H9 (cell line): ENCODE results near the gene CDH20. TPM values are rescaled to one million over a fixed set of nuclear protein-coding genes. Genes with fewer than 3 reads are reported as not detected.

Experiments
- DNase-seq: peaks from one replicate; pipeline ENCODE4 v3.0.0-alpha.2; 2017
- H2AFZ ChIP-seq: one replicate; pipeline ENCODE4 v1.6.1; 2013; ENCODE audit warnings: mild to moderate bottlenecking, low read length, control low read depth, moderate library complexity
- H2AK5ac ChIP-seq: 2 replicates; pipeline ENCODE4 v1.6.1; 2013; ENCODE audit warnings: low read length, control low read depth, mixed read lengths; ENCODE audit not compliant: insufficient read length
- H2BK120ac ChIP-seq: one replicate; pipeline ENCODE4 v1.6.1; 2013; ENCODE audit warnings: low read depth, mild to moderate bottlenecking, low read length, control low read depth, inconsistent platforms; ENCODE audit not compliant: poor library complexity, severe bottlenecking
- H2BK12ac ChIP-seq: 2 replicates; pipeline ENCODE4 v1.6.1; 2013; ENCODE audit warnings: low read length, control low read depth, mixed read lengths, low read depth; ENCODE audit not compliant: insufficient read length
- H2BK15ac ChIP-seq: 2 replicates; pipeline ENCODE4 v1.6.1; 2013; ENCODE audit warnings: low read depth, low read length, control low read depth
- H2BK20ac ChIP-seq: one replicate; pipeline ENCODE4 v1.6.1; 2013; ENCODE audit warnings: low read depth, mild to moderate bottlenecking, low read length, control low read depth, inconsistent platforms; ENCODE audit not compliant: poor library complexity, severe bottlenecking
- H2BK5ac ChIP-seq: 2 replicates; pipeline ENCODE4 v1.6.1; 2013; ENCODE audit warnings: low read length, control low read depth, mixed read lengths; ENCODE audit not compliant: insufficient read length
- H3K14ac ChIP-seq: 2 replicates; pipeline ENCODE4 v1.6.1; 2013; ENCODE audit warnings: low read length, control low read depth; ENCODE audit not compliant: insufficient read depth
- H3K18ac ChIP-seq: 2 replicates; pipeline ENCODE4 v1.6.1; 2013; ENCODE audit warnings: low read depth, mild to moderate bottlenecking, mixed read lengths, low read length, control low read depth; ENCODE audit not compliant: insufficient read length
- H3K23ac ChIP-seq: 2 replicates; pipeline ENCODE4 v1.6.1; 2013; ENCODE audit warnings: low read length, control low read depth, mixed read lengths, low read depth; ENCODE audit not compliant: insufficient read length
- H3K23me2 ChIP-seq: 2 replicates; pipeline ENCODE4 v1.6.1; 2013; ENCODE audit warnings: low read depth, mild to moderate bottlenecking, mixed read lengths, low read length, control low read depth; ENCODE audit not compliant: insufficient read length, poor library complexity, severe bottlenecking
- H3K27ac ChIP-seq: 2 replicates; pipeline ENCODE4 v1.5.1; 2013; ENCODE audit warnings: low read length, control low read depth, mixed read lengths, low read depth; ENCODE audit not compliant: insufficient read length
- H3K27me3 ChIP-seq: 2 replicates; pipeline ENCODE4 v1.6.1; 2013; ENCODE audit warnings: low read length, control low read depth, inconsistent platforms; ENCODE audit not compliant: insufficient read depth
- H3K4ac ChIP-seq: 2 replicates; pipeline ENCODE4 v1.6.1; 2013; ENCODE audit warnings: low read depth, mild to moderate bottlenecking, control low read depth, inconsistent platforms, low read length, moderate library complexity
- H3K4me1 ChIP-seq: 2 replicates; pipeline ENCODE4 v1.6.1; 2013; ENCODE audit warnings: low read length, control low read depth, inconsistent platforms; ENCODE audit not compliant: insufficient read depth
- H3K4me2 ChIP-seq: 2 replicates; pipeline ENCODE4 v1.6.1; 2013; ENCODE audit warnings: low read length, control low read depth, mixed read lengths; ENCODE audit not compliant: insufficient read length, insufficient read depth
- H3K56ac ChIP-seq: 2 replicates; pipeline ENCODE4 v1.6.1; 2013; ENCODE audit warnings: low read depth, mild to moderate bottlenecking, mixed read lengths, low read length, control low read depth; ENCODE audit not compliant: insufficient read length
- H3K79me1 ChIP-seq: 2 replicates; pipeline ENCODE4 v1.6.1; 2013; ENCODE audit warnings: low read depth, mild to moderate bottlenecking, moderate library complexity, low read length, control low read depth, inconsistent platforms; ENCODE audit not compliant: insufficient read depth, poor library complexity, severe bottlenecking
- H3K79me2 ChIP-seq: 2 replicates; pipeline ENCODE4 v1.6.1; 2013; ENCODE audit warnings: low read length, control low read depth, inconsistent platforms; ENCODE audit not compliant: insufficient read depth
- H3K9ac ChIP-seq: 2 replicates; pipeline ENCODE4 v1.6.1; 2013; ENCODE audit warnings: low read length, control low read depth, mixed read lengths; ENCODE audit not compliant: insufficient read length; ENCODE audit errors: extremely low read depth
- H3K9me3 ChIP-seq: one replicate; pipeline ENCODE4 v1.6.1; 2013; ENCODE audit warnings: low read depth, low read length, inconsistent platforms; ENCODE audit not compliant: control insufficient read depth
- H3T11ph ChIP-seq: one replicate; pipeline ENCODE4 v1.6.1; 2013; ENCODE audit warnings: mild to moderate bottlenecking, low read length, control low read depth, inconsistent platforms
- H4K20me1 ChIP-seq: one replicate; pipeline ENCODE4 v1.6.1; 2013; ENCODE audit not compliant: control insufficient read depth, insufficient read length, insufficient read depth
- H4K5ac ChIP-seq: 2 replicates; pipeline ENCODE4 v1.6.1; 2013; ENCODE audit warnings: low read depth, mild to moderate bottlenecking, mixed read lengths, low read length, control low read depth; ENCODE audit not compliant: insufficient read length
- H4K8ac ChIP-seq: replicated peaks from 2 replicates; pipeline ENCODE4 v1.6.1; 2013; ENCODE audit warnings: low read length, control low read depth, mixed read lengths, low read depth; ENCODE audit not compliant: insufficient read length
- H4K91ac ChIP-seq: 2 replicates; pipeline ENCODE4 v1.6.1; 2013; ENCODE audit warnings: low read depth, mild to moderate bottlenecking, moderate library complexity, mixed read lengths, low read length, control low read depth; ENCODE audit not compliant: insufficient read length
- H3K27ac Mint-ChIP-seq, 3 experiments: 2 replicates in 2 of 3; 3 replicates in 1 of 3; pipeline ENCODE4 v1.8.0; 2020 to 2021; ENCODE audit warnings: mixed read lengths in 3 of 3, mild to moderate bottlenecking in 1 of 3, moderate library complexity in 1 of 3
- H3K27me3 Mint-ChIP-seq: 2 replicates; pipeline ENCODE4 v1.8.0; 2021; ENCODE audit warnings: low read depth, mild to moderate bottlenecking, moderate library complexity, mixed read lengths
- H3K36me3 Mint-ChIP-seq, 3 experiments: 2 replicates in 2 of 3; 3 replicates in 1 of 3; pipeline ENCODE4 v1.8.0; 2020 to 2021; ENCODE audit warnings: low read depth in 3 of 3, mixed read lengths in 3 of 3; ENCODE audit not compliant: insufficient read depth in 1 of 3
- H3K4me1 Mint-ChIP-seq, 2 experiments: 2 replicates each; pipeline ENCODE4 v1.8.0; 2020; ENCODE audit warnings: mixed read lengths in 2 of 2
- H3K4me3 Mint-ChIP-seq, 2 experiments: 2 replicates in 1 of 2; 3 replicates in 1 of 2; pipeline ENCODE4 v1.8.0; 2020 to 2021; ENCODE audit warnings: mild to moderate bottlenecking in 2 of 2, mixed read lengths in 2 of 2, moderate library complexity in 1 of 2
- H3K9me3 Mint-ChIP-seq, 2 experiments: 2 replicates in 1 of 2; 3 replicates in 1 of 2; pipeline ENCODE4 v1.8.0; 2020; ENCODE audit warnings: mild to moderate bottlenecking in 2 of 2, mixed read lengths in 2 of 2, moderate library complexity in 1 of 2
- CTCF ChIP-seq: fragments of 200-600 bp; sonication (generic); conservative IDR thresholded peaks from 3 replicates; pipeline ENCODE4 v1.8.0; 2021; ENCODE audit warnings: antibody characterized with exemption, mild to moderate bottlenecking
- WGBS: extraction: QIAGEN DNeasy Blood & Tissue Kit; methylation state at CpG from one replicate; pipeline ENCODE4 v1.1.7; 2013; ENCODE audit warnings: missing lambda C conversion rate, low lambda C conversion rate, mixed read lengths; ENCODE audit not compliant: insufficient read length; ENCODE audit errors: extremely low coverage; 5-methylcytosine and 5-hydroxymethylcytosine counted together
- total RNA-seq: library from RNA; stranded (reverse); gene quantifications from 2 replicates; pipeline ENCODE4 v1.2.1, GENCODE V29; 2021

The CDH20 gene
- total RNA-seq, 1 experiment from 2014 or later, result not detected

GRCh38 chr18:61428266-61428665 is 95.0 kb downstream of the CDH20 start:
- Histone ChIP-seq H3K79me1 (no peaks in the 10 kb centered on the region), H3K23me2 (no peaks in the 10 kb centered on the region), H2AK5ac (no peak overlapping the region), H4K20me1 (no peaks in the 10 kb centered on the region), H3K4ac (no peak overlapping the region), H3K27me3 (no peaks in the 10 kb centered on the region), H3K27ac (no peak overlapping the region), H3K18ac (no peak overlapping the region), H3K14ac (no peak overlapping the region), H2BK5ac (no peak overlapping the region), H3K4me2 (no peak overlapping the region), H3K9ac (no peak overlapping the region), H2AFZ (no peak overlapping the region), H3K4me1 (no peaks in the 10 kb centered on the region), H4K8ac (no peak overlapping the region), H4K5ac (no peak overlapping the region), H3K79me2 (no peaks in the 10 kb centered on the region), H2BK15ac (no peak overlapping the region), H2BK120ac (no peak overlapping the region), H2BK20ac (no peak overlapping the region), H2BK12ac (no peak overlapping the region), H3K56ac (no peak overlapping the region), H3K23ac (no peak overlapping the region), H3T11ph (no peak overlapping the region), H3K9me3 (no peaks in the 10 kb centered on the region), H4K91ac (no peak overlapping the region)
- Mint-ChIP-seq H3K36me3 (no peaks in the 10 kb centered on the region), H3K9me3 (no peaks in the 10 kb centered on the region), H3K4me1 (0 out of 4 replicates have a peak, but pooled peaks cover 0 to 3% of the 10 kb centered on the region in 2 experiments), H3K27me3 (no peaks in the 10 kb centered on the region; the same call in 1 of the 2 replicates), H3K27ac (no peak overlapping the region), H3K4me3 (no peak overlapping the region)
- no peak for DNase-seq
- no CpG with 5 or more reads among the region's 4 CpGs for WGBS
- no peak for TF ChIP-seq CTCF
